Activated T-helper 17 cell treated with anti-CD3 and anti-CD28 coated beads, Interleukin-2, amount 50 U/mL, for 72 hours (primary cell): Measurements from ENCODE around the gene EEPD1. TPM values are rescaled to one million over a fixed set of nuclear protein-coding genes. Genes with fewer than 3 reads are reported as not detected.

Experiments
- ATAC-seq: fragments of 150-1000 bp; cut with Tn5 transposase; replicated peaks from 2 replicates; pipeline ENCODE4 v1.10.0; 2021; ENCODE audit warnings: mild to moderate bottlenecking, moderate library complexity
- H3K27ac Mint-ChIP-seq: one replicate; pipeline ENCODE4 v1.8.0; 2022; ENCODE audit warnings: mixed read lengths
- H3K27me3 Mint-ChIP-seq: one replicate; pipeline ENCODE4 v1.8.0; 2022; ENCODE audit warnings: mixed read lengths
- H3K36me3 Mint-ChIP-seq: one replicate; pipeline ENCODE4 v1.8.0; 2022; ENCODE audit warnings: low read depth, mild to moderate bottlenecking, mixed read lengths
- H3K4me1 Mint-ChIP-seq: one replicate; pipeline ENCODE4 v1.8.0; 2022; ENCODE audit warnings: mixed read lengths
- H3K4me3 Mint-ChIP-seq: one replicate; pipeline ENCODE4 v1.8.0; 2022; ENCODE audit warnings: mild to moderate bottlenecking, mixed read lengths
- H3K9me3 Mint-ChIP-seq: one replicate; pipeline ENCODE4 v1.8.0; 2022; ENCODE audit warnings: mixed read lengths
- total RNA-seq, 2 donors: library from RNA; stranded (reverse); gene quantifications; one replicate each; pipeline ENCODE4 v1.2.3, GENCODE V29; 2022

Gene EEPD1
- total RNA-seq, 2 donors from 2014 or later: 0.95 to 5.1 TPM

- no peak for ATAC-seq
- no peaks in the 10 kb centered on the region for H3K36me3 Mint-ChIP-seq
- H3K27me3 Mint-ChIP-seq: no peaks in the 10 kb centered on the region
- peaks cover 39% of the 10 kb centered on the region for H3K4me1 Mint-ChIP-seq
- H3K9me3 Mint-ChIP-seq: no peaks in the 10 kb centered on the region
- H3K4me3 Mint-ChIP-seq: no peak overlapping the region
- no peak overlapping the region for H3K27ac Mint-ChIP-seq
Observed at GRCh38 chr7:36285276-36285675, 132.2 kb downstream of the EEPD1 start.

GRCh38 chr7:36286226-36286625 is 133.2 kb downstream of the EEPD1 start:
- peak; percentile 68 for ATAC-seq
- Mint-ChIP-seq H3K9me3 (no peaks in the 10 kb centered on the region), H3K27ac (peak overlapping the region; percentile 99), H3K36me3 (no peaks in the 10 kb centered on the region), H3K4me3 (peak overlapping the region; percentile 86), H3K27me3 (no peaks in the 10 kb centered on the region), H3K4me1 (peaks cover 39% of the 10 kb centered on the region)

GRCh38 chr7:36286688-36287087 is 133.6 kb downstream of the EEPD1 start:
- ATAC-seq: no peak
- Mint-ChIP-seq H3K4me1 (peaks cover 44% of the 10 kb centered on the region), H3K27ac (peak overlapping the region; percentile 99), H3K9me3 (no peaks in the 10 kb centered on the region), H3K4me3 (peak overlapping the region; percentile 90), H3K27me3 (no peaks in the 10 kb centered on the region), H3K36me3 (no peaks in the 10 kb centered on the region)

GRCh38 chr7:36287371-36288241 is 134.6 kb downstream of the EEPD1 start:
- H3K36me3 Mint-ChIP-seq: no peaks in the 10 kb centered on the region
- H3K4me1 Mint-ChIP-seq: peaks cover 45% of the 10 kb centered on the region
- no peaks in the 10 kb centered on the region for H3K27me3 Mint-ChIP-seq
- no peaks in the 10 kb centered on the region for H3K9me3 Mint-ChIP-seq
- H3K27ac Mint-ChIP-seq: peak overlapping the region; percentile 87
- peak overlapping the region; percentile 90 for H3K4me3 Mint-ChIP-seq
- ATAC-seq: peak; percentile 70

GRCh38 chr7:36288501-36288900 is 135.4 kb downstream of the EEPD1 start:
- H3K36me3 Mint-ChIP-seq: no peaks in the 10 kb centered on the region
- no peak for ATAC-seq
- no peaks in the 10 kb centered on the region for H3K27me3 Mint-ChIP-seq
- no peaks in the 10 kb centered on the region for H3K9me3 Mint-ChIP-seq
- H3K27ac Mint-ChIP-seq: peak overlapping the region; percentile 87
- H3K4me1 Mint-ChIP-seq: peaks cover 41% of the 10 kb centered on the region
- H3K4me3 Mint-ChIP-seq: peak overlapping the region; percentile 90

- H3K27me3 Mint-ChIP-seq: no peaks in the 10 kb centered on the region
- no peaks in the 10 kb centered on the region for H3K36me3 Mint-ChIP-seq
- no peak overlapping the region for H3K27ac Mint-ChIP-seq
- no peaks in the 10 kb centered on the region for H3K9me3 Mint-ChIP-seq
- no peak for ATAC-seq
- no peak overlapping the region for H3K4me3 Mint-ChIP-seq
- H3K4me1 Mint-ChIP-seq: peaks cover 36% of the 10 kb centered on the region
Observed at GRCh38 chr7:36289833-36290661, 137.0 kb downstream of the EEPD1 start.

- Mint-ChIP-seq H3K36me3 (peaks cover 1% of the 10 kb centered on the region), H3K4me3 (peak overlapping the region; percentile 75), H3K27ac (peak overlapping the region; percentile 87), H3K4me1 (peaks cover 30% of the 10 kb centered on the region), H3K9me3 (no peaks in the 10 kb centered on the region), H3K27me3 (no peaks in the 10 kb centered on the region)
- ATAC-seq: peak; percentile 57
Observed at GRCh38 chr7:36291387-36292316, 138.6 kb downstream of the EEPD1 start.

GRCh38 chr7:36295090-36295489 is 142.0 kb downstream of the EEPD1 start:
- no peak overlapping the region for H3K4me3 Mint-ChIP-seq
- no peak for ATAC-seq
- H3K9me3 Mint-ChIP-seq: no peaks in the 10 kb centered on the region
- H3K27me3 Mint-ChIP-seq: no peaks in the 10 kb centered on the region
- H3K36me3 Mint-ChIP-seq: peaks cover 24% of the 10 kb centered on the region
- peaks cover 6% of the 10 kb centered on the region for H3K4me1 Mint-ChIP-seq
- H3K27ac Mint-ChIP-seq: peak overlapping the region; percentile 59

GRCh38 chr7:36296284-36296683 is 143.2 kb downstream of the EEPD1 start:
- peaks cover 24% of the 10 kb centered on the region for H3K36me3 Mint-ChIP-seq
- H3K4me1 Mint-ChIP-seq: peaks cover 5% of the 10 kb centered on the region
- no peaks in the 10 kb centered on the region for H3K9me3 Mint-ChIP-seq
- no peak overlapping the region for H3K4me3 Mint-ChIP-seq
- H3K27ac Mint-ChIP-seq: no peak overlapping the region
- ATAC-seq: no peak
- H3K27me3 Mint-ChIP-seq: no peaks in the 10 kb centered on the region

GRCh38 chr7:36297364-36298009 is 144.4 kb downstream of the EEPD1 start:
- peaks cover 24% of the 10 kb centered on the region for H3K36me3 Mint-ChIP-seq
- no peak for ATAC-seq
- no peaks in the 10 kb centered on the region for H3K9me3 Mint-ChIP-seq
- H3K27ac Mint-ChIP-seq: peak overlapping the region; percentile 46
- no peaks in the 10 kb centered on the region for H3K27me3 Mint-ChIP-seq
- H3K4me3 Mint-ChIP-seq: no peak overlapping the region
- H3K4me1 Mint-ChIP-seq: no peaks in the 10 kb centered on the region

- Mint-ChIP-seq H3K4me1 (no peaks in the 10 kb centered on the region), H3K36me3 (peaks cover 24% of the 10 kb centered on the region), H3K27me3 (no peaks in the 10 kb centered on the region), H3K27ac (peak overlapping the region; percentile 46), H3K9me3 (no peaks in the 10 kb centered on the region), H3K4me3 (no peak overlapping the region)
- no peak for ATAC-seq
Observed at GRCh38 chr7:36298106-36298505, 145.1 kb downstream of the EEPD1 start.

GRCh38 chr7:36299223-36299774 is 146.2 kb downstream of the EEPD1 start:
- Mint-ChIP-seq H3K4me1 (no peaks in the 10 kb centered on the region), H3K27me3 (no peaks in the 10 kb centered on the region), H3K27ac (no peak overlapping the region), H3K9me3 (no peaks in the 10 kb centered on the region), H3K4me3 (no peak overlapping the region), H3K36me3 (peaks cover 24% of the 10 kb centered on the region)
- no peak for ATAC-seq

- Mint-ChIP-seq H3K36me3 (peaks cover 24% of the 10 kb centered on the region), H3K27ac (no peak overlapping the region), H3K4me1 (no peaks in the 10 kb centered on the region), H3K9me3 (no peaks in the 10 kb centered on the region), H3K27me3 (no peaks in the 10 kb centered on the region), H3K4me3 (no peak overlapping the region)
- no peak for ATAC-seq
Observed at GRCh38 chr7:36299823-36300341, 146.8 kb downstream of the EEPD1 start.
